ENCODE data around the gene CARD11. TPM values are rescaled to one million over a fixed set of nuclear protein-coding genes. Genes with fewer than 3 reads are reported as not detected.
"Not testable (repeated sequence)": the region's sequence is repeated elsewhere in the genome, so short reads cannot be mapped to it uniquely, and the experiment has no call there.

Gene CARD11
- total and polyA plus RNA-seq, 12 donors = 0.61 to 19.3 (median 2.7) TPM

DNA sequence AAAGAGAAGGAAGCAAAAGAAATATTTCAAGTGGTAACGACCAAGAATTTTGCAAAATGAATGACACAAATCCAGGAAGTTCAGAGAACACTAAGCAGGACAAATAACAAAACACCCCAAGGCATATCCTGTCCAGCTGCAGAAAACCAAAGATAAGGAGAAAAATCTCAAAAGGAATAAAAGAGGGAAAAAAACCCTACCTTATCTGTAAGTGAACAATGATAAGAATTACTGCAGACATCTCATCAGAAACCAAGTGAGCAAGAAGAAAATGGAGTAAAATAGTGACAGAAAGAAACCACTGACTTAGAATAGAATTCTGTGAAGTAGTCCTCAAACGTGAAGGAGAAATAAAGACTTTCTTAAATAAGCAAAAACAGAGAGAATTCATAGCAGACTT lies 21.8 kb downstream of the CARD11 start:
- intact Hi-C loops (cut with DNase I) = no loop called here
- TF ChIP-seq POLR2A (IDR thresholded peaks at IDR 0.05) = no peak
- TF ChIP-seq, protein P1, sequence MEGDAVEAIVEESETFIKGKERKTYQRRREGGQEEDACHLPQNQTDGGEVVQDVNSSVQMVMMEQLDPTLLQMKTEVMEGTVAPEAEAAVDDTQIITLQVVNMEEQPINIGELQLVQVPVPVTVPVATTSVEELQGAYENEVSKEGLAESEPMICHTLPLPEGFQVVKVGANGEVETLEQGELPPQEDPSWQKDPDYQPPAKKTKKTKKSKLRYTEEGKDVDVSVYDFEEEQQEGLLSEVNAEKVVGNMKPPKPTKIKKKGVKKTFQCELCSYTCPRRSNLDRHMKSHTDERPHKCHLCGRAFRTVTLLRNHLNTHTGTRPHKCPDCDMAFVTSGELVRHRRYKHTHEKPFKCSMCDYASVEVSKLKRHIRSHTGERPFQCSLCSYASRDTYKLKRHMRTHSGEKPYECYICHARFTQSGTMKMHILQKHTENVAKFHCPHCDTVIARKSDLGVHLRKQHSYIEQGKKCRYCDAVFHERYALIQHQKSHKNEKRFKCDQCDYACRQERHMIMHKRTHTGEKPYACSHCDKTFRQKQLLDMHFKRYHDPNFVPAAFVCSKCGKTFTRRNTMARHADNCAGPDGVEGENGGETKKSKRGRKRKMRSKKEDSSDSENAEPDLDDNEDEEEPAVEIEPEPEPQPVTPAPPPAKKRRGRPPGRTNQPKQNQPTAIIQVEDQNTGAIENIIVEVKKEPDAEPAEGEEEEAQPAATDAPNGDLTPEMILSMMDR (IDR thresholded peaks at IDR 0.05) = no peak
- Histone ChIP-seq H3K4me1 (replicated peaks in 1 of 2) (no peaks in the 10 kb centered on the region), H3K4me3 (no peak overlapping the region), H3K27ac (no peak overlapping the region), H3K9me3 (replicated peaks in 1 of 3) (no peaks in the 10 kb centered on the region), H3K36me3 (replicated peaks in 1 of 2) (no peaks in the 10 kb centered on the region), H3K27me3 (no peaks in the 10 kb centered on the region)
- no peak for DNase-seq
- WGBS, 4 donors = 67 to 73% (median 69%) methylated on average over 2 of the region's 2 CpGs

DNA sequence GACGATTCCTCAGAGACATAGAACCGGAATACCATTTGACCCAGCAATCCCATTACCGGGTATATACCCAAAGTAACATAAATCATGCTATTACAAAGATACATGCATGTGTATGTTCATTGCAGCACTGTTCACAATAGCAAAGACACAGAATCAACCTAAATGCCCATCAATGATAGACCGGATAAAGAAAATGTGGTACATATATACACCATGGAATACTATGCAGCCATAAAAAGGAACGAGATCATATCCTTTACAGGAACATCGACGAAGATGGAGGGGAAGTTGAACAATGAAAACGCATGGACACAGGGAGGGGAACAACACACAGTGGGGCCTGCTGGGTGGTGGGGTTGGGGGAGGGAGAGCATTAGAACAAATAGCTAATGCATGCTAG lies 22.4 kb downstream of the CARD11 start:
- H3K4me1 ChIP-seq (replicated peaks in 1 of 2); intact Hi-C loops (cut with DNase I); H3K27me3 ChIP-seq; DNase-seq; H3K36me3 ChIP-seq (replicated peaks in 1 of 2); H3K27ac ChIP-seq; H3K9me3 ChIP-seq (replicated peaks in 1 of 3); H3K4me3 ChIP-seq: not testable (repeated sequence)
- 87 to 94% (median 91%) methylated on average over 8 of the region's 8 CpGs for WGBS, 4 donors

DNA sequence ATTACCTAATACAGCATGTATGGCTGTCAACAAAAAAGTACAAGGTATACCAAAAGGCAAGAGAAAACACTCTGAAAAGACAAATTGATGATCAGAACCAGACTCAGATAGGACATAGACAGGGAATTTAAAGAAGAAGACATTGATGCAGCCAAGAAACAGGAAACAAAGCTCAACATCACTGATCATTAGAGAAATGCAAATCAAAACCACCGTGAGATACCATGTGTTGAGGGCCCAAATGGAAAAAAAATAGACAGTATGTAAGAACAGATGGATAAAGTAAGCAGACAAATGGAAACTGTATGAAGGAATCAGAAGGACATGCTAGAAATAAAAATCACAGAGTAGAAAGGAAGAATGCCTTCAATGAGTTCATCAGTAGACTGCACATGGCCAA lies 23.3 kb downstream of the CARD11 start:
- intact Hi-C loops (cut with DNase I) = no loop called here
- no peak overlapping the region for H3K4me3 ChIP-seq
- TF ChIP-seq, protein P1 (IDR thresholded peaks at IDR 0.05) = no peak
- no peak for TF ChIP-seq POLR2A (IDR thresholded peaks at IDR 0.05)
- no peaks in the 10 kb centered on the region for H3K36me3 ChIP-seq (replicated peaks in 1 of 2)
- H3K9me3 ChIP-seq (replicated peaks in 1 of 3) = no peaks in the 10 kb centered on the region
- no peak overlapping the region for H3K27ac ChIP-seq
- H3K27me3 ChIP-seq = no peaks in the 10 kb centered on the region
- H3K4me1 ChIP-seq (replicated peaks in 1 of 2) = no peaks in the 10 kb centered on the region
- 85 to 94% (median 89%) methylated on average over 1 of the region's 1 CpG for WGBS, 4 donors
- no peak for DNase-seq

DNA sequence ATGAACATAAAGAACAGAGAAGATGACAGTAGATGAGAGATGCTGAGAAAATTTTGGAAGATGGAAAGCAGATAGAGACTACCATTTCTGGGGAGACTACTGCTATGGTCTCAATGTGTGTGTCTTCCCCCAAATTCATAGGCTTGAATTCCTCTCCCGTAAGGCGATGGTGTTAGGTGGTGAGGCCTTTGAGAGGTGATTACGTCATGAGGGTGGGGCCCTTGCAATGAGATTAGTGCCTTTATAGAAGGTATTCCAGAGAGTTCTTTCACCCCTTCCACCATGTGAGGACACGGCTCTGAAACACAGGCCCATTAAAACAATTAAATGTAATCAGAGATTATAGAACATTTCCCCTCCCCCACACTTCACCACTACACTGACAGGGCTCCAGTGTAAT lies 23.9 kb downstream of the CARD11 start:
- Histone ChIP-seq H3K27me3 (no peaks in the 10 kb centered on the region), H3K36me3 (replicated peaks in 1 of 2) (no peaks in the 10 kb centered on the region), H3K27ac (no peak overlapping the region), H3K9me3 (replicated peaks in 1 of 3) (no peaks in the 10 kb centered on the region), H3K4me1 (replicated peaks in 1 of 2) (no peaks in the 10 kb centered on the region), H3K4me3 (no peak overlapping the region)
- WGBS, 4 donors = 81 to 91% (median 84%) methylated on average over 4 of the region's 4 CpGs
- intact Hi-C loops (cut with DNase I) = no loop called here
- DNase-seq = no peak
- TF ChIP-seq POLR2A (IDR thresholded peaks at IDR 0.05) = no peak
- TF ChIP-seq, protein P1 (IDR thresholded peaks at IDR 0.05) = no peak

DNA sequence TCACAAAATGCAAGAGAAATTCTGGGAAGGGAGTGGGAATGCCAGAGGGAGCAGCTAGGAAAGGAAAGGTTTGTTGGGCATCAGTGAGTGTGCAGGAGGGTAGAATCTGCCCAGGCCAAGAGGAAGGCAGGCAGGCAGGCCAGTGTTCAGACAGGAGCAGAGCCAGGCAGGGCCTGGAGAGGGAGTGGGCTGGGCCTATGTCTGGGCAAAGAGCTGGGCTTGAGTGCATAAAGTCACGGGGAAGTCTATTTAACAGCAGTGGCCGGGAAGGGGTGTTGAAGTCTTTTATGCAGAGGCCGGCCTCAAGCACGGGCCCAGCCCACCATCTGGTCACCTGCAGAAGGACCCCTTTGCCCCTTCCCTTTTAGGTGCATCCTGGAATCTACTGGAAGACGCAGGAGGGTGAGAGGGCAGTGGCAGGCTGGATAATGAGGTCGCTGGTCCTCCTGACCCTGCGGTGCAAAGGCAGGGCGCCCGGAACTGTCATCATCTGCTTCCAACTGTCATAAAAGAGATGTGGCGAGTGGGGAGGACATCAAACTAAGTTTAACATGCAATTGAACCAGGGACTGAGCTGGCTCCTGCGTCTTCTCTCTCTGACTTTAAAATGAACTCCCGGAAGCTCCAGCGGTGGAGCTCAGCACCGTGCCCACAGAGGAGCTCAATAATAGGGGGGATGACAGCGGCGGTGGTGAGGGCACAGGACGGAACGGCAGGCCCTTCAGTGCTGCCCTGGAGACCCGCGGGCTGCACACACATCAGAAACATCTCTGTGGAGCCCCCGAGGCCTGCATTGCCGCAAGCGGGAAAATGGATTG lies 29.5 kb downstream of the CARD11 start:
- no peak for DNase-seq
- WGBS, 4 donors = 80 to 87% (median 86%) methylated on average over 21 to 23 of the region's 23 CpGs
- H3K4me1 ChIP-seq (replicated peaks in 1 of 2) = no peaks in the 10 kb centered on the region
- intact Hi-C loops (cut with DNase I) = no loop called here
- no peaks in the 10 kb centered on the region for H3K36me3 ChIP-seq (replicated peaks in 1 of 2)
- no peak overlapping the region for H3K27ac ChIP-seq
- TF ChIP-seq, protein P1 (IDR thresholded peaks at IDR 0.05) = no peak
- TF ChIP-seq POLR2A (IDR thresholded peaks at IDR 0.05) = no peak
- no peaks in the 10 kb centered on the region for H3K27me3 ChIP-seq
- no peak overlapping the region for H3K4me3 ChIP-seq
- H3K9me3 ChIP-seq (replicated peaks in 1 of 3) = no peaks in the 10 kb centered on the region
